Ishikawa (cell line): ENCODE data around the gene MCU.

Experiments
- CEBPB ChIP-seq: IDR thresholded peaks from 2 replicates; pipeline ENCODE4 v1.6.1; 2012
- CREB1 ChIP-seq: IDR thresholded peaks from 2 replicates; pipeline ENCODE4 v1.6.1; 2012; ENCODE audit warnings: low read depth
- EGR1 ChIP-seq: IDR thresholded peaks from 2 replicates; pipeline ENCODE4 v1.6.1; 2012
- EP300 ChIP-seq: IDR thresholded peaks from 2 replicates; pipeline ENCODE4 v1.6.1; 2012; ENCODE audit warnings: borderline replicate concordance
- FOXM1 ChIP-seq: IDR thresholded peaks from 2 replicates; pipeline ENCODE4 v1.6.1; 2012; ENCODE audit warnings: low read depth, borderline replicate concordance
- MAX ChIP-seq: IDR thresholded peaks from 2 replicates; pipeline ENCODE4 v1.6.1; 2012
- RAD21 ChIP-seq: IDR thresholded peaks from 2 replicates; pipeline ENCODE4 v1.6.1; 2012; ENCODE audit warnings: low read depth
- REST ChIP-seq: IDR thresholded peaks from 2 replicates; pipeline ENCODE4 v1.6.1; 2012; ENCODE audit warnings: low read depth, mild to moderate bottlenecking
- TAF1 ChIP-seq: IDR thresholded peaks from 2 replicates; pipeline ENCODE4 v1.6.1; 2012; ENCODE audit warnings: low read depth, mild to moderate bottlenecking
- TCF12 ChIP-seq: IDR thresholded peaks from 2 replicates; pipeline ENCODE4 v1.6.1; 2012; ENCODE audit warnings: low read depth
- TEAD4 ChIP-seq: IDR thresholded peaks from 2 replicates; pipeline ENCODE4 v1.6.1; 2012
- USF1 ChIP-seq: IDR thresholded peaks from 2 replicates; pipeline ENCODE4 v1.6.1; 2012
- YY1 ChIP-seq: IDR thresholded peaks from 2 replicates; pipeline ENCODE4 v1.6.1; 2012; ENCODE audit warnings: low read depth
- ZBTB7A ChIP-seq: IDR thresholded peaks from 2 replicates; pipeline ENCODE4 v1.6.1; 2012; ENCODE audit warnings: low read depth

Gene MCU

GRCh38 chr10:72660220-72660619 is 31.7 kb upstream of the MCU start:
- TF ChIP-seq MAX (no peak), EP300 (no peak), CREB1 (no peak), TEAD4 (peak; percentile 60; the same call in 1 of the 2 replicates), TCF12 (no peak), FOXM1 (no peak), TAF1 (no peak)

- TF ChIP-seq TAF1 (no peak), CEBPB (no peak), USF1 (no peak), REST (no peak), RAD21 (no peak), MAX (no peak), TCF12 (no peak), FOXM1 (no peak), EP300 (no peak), YY1 (no peak), CREB1 (no peak)
Measured at GRCh38 chr10:72661431-72661830, 30.5 kb upstream of the MCU start.

GRCh38 chr10:72663971-72664370 is 28.0 kb upstream of the MCU start:
- TF ChIP-seq RAD21 (no peak), REST (no peak), YY1 (no peak), USF1 (no peak)

- TF ChIP-seq RAD21 (no peak), EP300 (peak; percentile 35; the same call in 1 of the 2 replicates), ZBTB7A (no peak), FOXM1 (0 out of 2 replicates have a peak, but pooled peaks have one; percentile 27), CEBPB (no peak)
Measured at GRCh38 chr10:72665925-72666324, 26.0 kb upstream of the MCU start.

GRCh38 chr10:72667207-72667864 is 24.6 kb upstream of the MCU start:
- TF ChIP-seq FOXM1 (no peak), CREB1 (no peak), TAF1 (no peak), TEAD4 (no peak)

- no peak for TF ChIP-seq TEAD4
- TF ChIP-seq YY1, result no peak
- TF ChIP-seq EP300, result no peak
- no peak for TF ChIP-seq FOXM1
- TF ChIP-seq TAF1, result no peak
- TF ChIP-seq USF1, result no peak
- TF ChIP-seq ZBTB7A, result no peak
- TF ChIP-seq EGR1, result no peak
- no peak for TF ChIP-seq MAX
- TF ChIP-seq CEBPB, result no peak
- TF ChIP-seq TCF12, result no peak
- TF ChIP-seq REST, result no peak
- no peak for TF ChIP-seq RAD21
Measured at GRCh38 chr10:72673280-72673679, 18.7 kb upstream of the MCU start.
